HUES6 (cell line): ENCODE data around the gene DLG5.
"Not testable (repeated sequence)": the region's sequence is repeated elsewhere in the genome, so short reads cannot be mapped to it uniquely, and the experiment has no call there.

ENCODE experiments used
- H3K27ac ChIP-seq: 2 replicates; pipeline ENCODE4 v1.7.0; 2013; ENCODE audit warnings: low read depth, mild to moderate bottlenecking, low read length, inconsistent platforms
- H3K27me3 ChIP-seq: 2 replicates; pipeline ENCODE4 v1.6.1; 2013; ENCODE audit warnings: low read length; ENCODE audit not compliant: control insufficient read depth, insufficient read depth
- H3K36me3 ChIP-seq: 2 replicates; pipeline ENCODE4 v1.6.1; 2013; ENCODE audit warnings: low read length; ENCODE audit not compliant: control insufficient read depth, insufficient read depth
- H3K4me1 ChIP-seq: 2 replicates; pipeline ENCODE4 v1.6.1; 2013; ENCODE audit warnings: low read length; ENCODE audit not compliant: control insufficient read depth, insufficient read depth
- H3K4me3 ChIP-seq: 2 replicates; pipeline ENCODE4 v1.5.1; 2013; ENCODE audit warnings: low read depth, low read length
- H3K9ac ChIP-seq: one replicate; pipeline ENCODE4 v1.6.1; 2013; ENCODE audit warnings: mild to moderate bottlenecking, low read length
- H3K9me3 ChIP-seq: 2 replicates; pipeline ENCODE4 v1.6.1; 2013; ENCODE audit warnings: low read depth, low read length; ENCODE audit not compliant: control insufficient read depth, insufficient read depth

Gene DLG5

GRCh38 chr10:77787440-77787839 lies 139.1 kb downstream of the DLG5 start:
- Histone ChIP-seq H3K27me3 (no peaks in the 10 kb centered on the region), H3K27ac (no peak overlapping the region), H3K9me3 (no peaks in the 10 kb centered on the region), H3K36me3 (peaks cover 60% of the 10 kb centered on the region), H3K4me1 (no peaks in the 10 kb centered on the region), H3K4me3 (no peak overlapping the region), H3K9ac (no peak overlapping the region)

GRCh38 chr10:77784856-77785255 lies 141.7 kb downstream of the DLG5 start:
- H3K9ac ChIP-seq = no peak overlapping the region
- H3K4me1 ChIP-seq = no peaks in the 10 kb centered on the region
- H3K27me3 ChIP-seq = no peaks in the 10 kb centered on the region
- H3K4me3 ChIP-seq = no peak overlapping the region
- no peaks in the 10 kb centered on the region for H3K9me3 ChIP-seq
- peaks cover 58% of the 10 kb centered on the region for H3K36me3 ChIP-seq
- H3K27ac ChIP-seq = no peak overlapping the region

- Histone ChIP-seq H3K9ac (no peak overlapping the region), H3K27me3 (no peaks in the 10 kb centered on the region), H3K36me3 (peaks cover 46% of the 10 kb centered on the region), H3K4me3 (no peak overlapping the region), H3K4me1 (no peaks in the 10 kb centered on the region), H3K27ac (no peak overlapping the region), H3K9me3 (peaks cover 8% of the 10 kb centered on the region; the same call in 1 of the 2 replicates)
These were observed 144.1 kb downstream of the DLG5 start for GRCh38 chr10:77782328-77783061.

GRCh38 chr10:77781451-77782327 lies 144.9 kb downstream of the DLG5 start:
- no peak overlapping the region for H3K27ac ChIP-seq
- H3K27me3 ChIP-seq = no peaks in the 10 kb centered on the region
- H3K9ac ChIP-seq = no peak overlapping the region
- H3K4me1 ChIP-seq = no peaks in the 10 kb centered on the region
- no peak overlapping the region for H3K4me3 ChIP-seq
- H3K9me3 ChIP-seq = peaks cover 14% of the 10 kb centered on the region
- H3K36me3 ChIP-seq = peaks cover 42% of the 10 kb centered on the region

- H3K4me1 ChIP-seq = no peaks in the 10 kb centered on the region
- H3K9ac ChIP-seq = no peak overlapping the region
- H3K36me3 ChIP-seq = peaks cover 36% of the 10 kb centered on the region
- no peaks in the 10 kb centered on the region for H3K27me3 ChIP-seq
- H3K27ac ChIP-seq = no peak overlapping the region
- peaks cover 19% of the 10 kb centered on the region for H3K9me3 ChIP-seq
- no peak overlapping the region for H3K4me3 ChIP-seq
These were observed 146.4 kb downstream of the DLG5 start for GRCh38 chr10:77780180-77780579.

- Histone ChIP-seq H3K27me3 (no peaks in the 10 kb centered on the region), H3K9me3 (peaks cover 19% of the 10 kb centered on the region), H3K4me1 (no peaks in the 10 kb centered on the region), H3K27ac (no peak overlapping the region), H3K9ac (no peak overlapping the region), H3K36me3 (peaks cover 16% of the 10 kb centered on the region), H3K4me3 (no peak overlapping the region)
These were observed 150.1 kb downstream of the DLG5 start for GRCh38 chr10:77776487-77776886.

- no peak overlapping the region for H3K9ac ChIP-seq
- no peaks in the 10 kb centered on the region for H3K4me1 ChIP-seq
- H3K27me3 ChIP-seq = no peaks in the 10 kb centered on the region
- H3K9me3 ChIP-seq = peaks cover 19% of the 10 kb centered on the region
- H3K4me3 ChIP-seq = no peak overlapping the region
- H3K27ac ChIP-seq = no peak overlapping the region
- peaks cover under 1% of the 10 kb centered on the region for H3K36me3 ChIP-seq
These were observed 151.6 kb downstream of the DLG5 start for GRCh38 chr10:77774940-77775391.

- H3K27me3 ChIP-seq = no peaks in the 10 kb centered on the region
- H3K9me3 ChIP-seq = peaks cover 19% of the 10 kb centered on the region
- H3K27ac ChIP-seq = no peak overlapping the region
- H3K4me3 ChIP-seq = no peak overlapping the region
- no peak overlapping the region for H3K9ac ChIP-seq
- H3K36me3 ChIP-seq = no peaks in the 10 kb centered on the region
- H3K4me1 ChIP-seq = no peaks in the 10 kb centered on the region
These were observed 152.7 kb downstream of the DLG5 start for GRCh38 chr10:77773631-77774426.

- not testable (repeated sequence) for H3K4me1 ChIP-seq, H3K9ac ChIP-seq, H3K4me3 ChIP-seq, H3K27me3 ChIP-seq, H3K27ac ChIP-seq, H3K36me3 ChIP-seq
- H3K9me3 ChIP-seq = peaks cover 17% of the 10 kb centered on the region
These were observed 153.5 kb downstream of the DLG5 start for GRCh38 chr10:77772852-77773600.

- no peaks in the 10 kb centered on the region for H3K4me1 ChIP-seq
- no peaks in the 10 kb centered on the region for H3K36me3 ChIP-seq
- H3K27me3 ChIP-seq = no peaks in the 10 kb centered on the region
- H3K9ac ChIP-seq = no peak overlapping the region
- no peak overlapping the region for H3K27ac ChIP-seq
- H3K4me3 ChIP-seq = no peak overlapping the region
- H3K9me3 ChIP-seq = peaks cover 7% of the 10 kb centered on the region
These were observed 154.7 kb downstream of the DLG5 start for GRCh38 chr10:77771851-77772250.
